HAP-1 (cell line): Measurements from ENCODE around the gene EPHB4.
"Not testable (repeated sequence)": the region's sequence is repeated elsewhere in the genome, so short reads cannot be mapped to it uniquely, and the experiment has no call there.

ENCODE experiments used
- DNase-seq, 2 experiments: peaks; one replicate each; pipeline ENCODE4 v3.0.0-alpha.2; 2016 to 2020; ENCODE audit warnings: low spot score in 2 of 2
- H3K27me3 ChIP-seq: fragments of 250-450 bp; sonication (Bioruptor Pico); 2 replicates; pipeline ENCODE4 v1.5.1; 2020; ENCODE audit warnings: low read depth, mild to moderate bottlenecking, moderate library complexity
- H3K36me3 ChIP-seq: fragments of 250-450 bp; sonication (Bioruptor Pico); replicated peaks from 2 replicates; pipeline ENCODE4 v1.5.1; 2020; ENCODE audit warnings: mild to moderate bottlenecking
- H3K4me1 ChIP-seq: fragments of 250-450 bp; sonication (Bioruptor Pico); 2 replicates; pipeline ENCODE4 v1.5.1; 2020; ENCODE audit warnings: mild to moderate bottlenecking
- H3K4me3 ChIP-seq: fragments of 250-450 bp; sonication (Bioruptor Pico); 2 replicates; pipeline ENCODE4 v1.5.1; 2020; ENCODE audit warnings: mild to moderate bottlenecking, moderate library complexity
- H3K9me3 ChIP-seq: fragments of 250-450 bp; sonication (Bioruptor Pico); 2 replicates; pipeline ENCODE4 v1.5.1; 2020; ENCODE audit warnings: mild to moderate bottlenecking, moderate library complexity
- in situ Hi-C: fragments of 300-500 bp; cut with MboI; formaldehyde crosslinking; loops from 3 replicates; pipeline ENCODE4 v1.14.3; 2020; ENCODE audit warnings: low sequenced_read_pairs, inconsistent platforms, mixed read lengths

The EPHB4 gene

GRCh38 chr7:100822236-100823139, 4.8 kb downstream of the EPHB4 start:
- peaks cover 6% of the 10 kb centered on the region; the same call in 1 of the 2 replicates for H3K4me1 ChIP-seq
- no peaks in the 10 kb centered on the region for H3K9me3 ChIP-seq
- peaks cover 61% of the 10 kb centered on the region for H3K36me3 ChIP-seq
- H3K4me3 ChIP-seq = no peak overlapping the region
- DNase-seq = no peak
- in situ Hi-C loops = no loop called here
- no peaks in the 10 kb centered on the region for H3K27me3 ChIP-seq

- DNase-seq = no peak
- no peaks in the 10 kb centered on the region for H3K4me1 ChIP-seq
- H3K4me3 ChIP-seq = no peak overlapping the region
- in situ Hi-C loops = no loop called here
- H3K27me3 ChIP-seq = no peaks in the 10 kb centered on the region
- no peaks in the 10 kb centered on the region for H3K9me3 ChIP-seq
- H3K36me3 ChIP-seq = peaks cover 78% of the 10 kb centered on the region
Measured at GRCh38 chr7:100819586-100819985, 7.7 kb downstream of the EPHB4 start.

GRCh38 chr7:100818825-100819224, 8.5 kb downstream of the EPHB4 start:
- in situ Hi-C loops = no loop called here

GRCh38 chr7:100818366-100818765, 9.0 kb downstream of the EPHB4 start:
- Histone ChIP-seq H3K9me3 (no peaks in the 10 kb centered on the region), H3K27me3 (no peaks in the 10 kb centered on the region), H3K36me3 (peaks cover 83% of the 10 kb centered on the region), H3K4me3 (no peak overlapping the region), H3K4me1 (no peaks in the 10 kb centered on the region)
- in situ Hi-C loops = no loop called here
- DNase-seq = no peak

More at GRCh38 chr7:100818825-100819224, 8.5 kb downstream of the EPHB4 start:
- Histone ChIP-seq H3K36me3 (peaks cover 83% of the 10 kb centered on the region), H3K4me3 (no peak overlapping the region), H3K9me3 (no peaks in the 10 kb centered on the region), H3K4me1 (no peaks in the 10 kb centered on the region), H3K27me3 (no peaks in the 10 kb centered on the region)
- no peak for DNase-seq

GRCh38 chr7:100817097-100817496, 10.2 kb downstream of the EPHB4 start:
- in situ Hi-C loops = no loop called here
- Histone ChIP-seq H3K4me3 (no peak overlapping the region), H3K9me3 (no peaks in the 10 kb centered on the region), H3K4me1 (no peaks in the 10 kb centered on the region), H3K36me3 (peaks cover 83% of the 10 kb centered on the region), H3K27me3 (no peaks in the 10 kb centered on the region)
- DNase-seq = no peak

- in situ Hi-C loops, H3K9me3 ChIP-seq, H3K4me1 ChIP-seq, H3K4me3 ChIP-seq, DNase-seq, H3K27me3 ChIP-seq: not testable (repeated sequence)
- peaks cover 80% of the 10 kb centered on the region for H3K36me3 ChIP-seq
Measured at GRCh38 chr7:100816515-100816914, 10.8 kb downstream of the EPHB4 start.

- H3K36me3 ChIP-seq = peaks cover 82% of the 10 kb centered on the region
Measured at GRCh38 chr7:100812729-100813128, 14.6 kb downstream of the EPHB4 start.

GRCh38 chr7:100811480-100811879, 15.8 kb downstream of the EPHB4 start:
- Histone ChIP-seq H3K4me3 (no peak overlapping the region), H3K9me3 (no peaks in the 10 kb centered on the region), H3K4me1 (no peaks in the 10 kb centered on the region), H3K27me3 (no peaks in the 10 kb centered on the region), H3K36me3 (peaks cover 76% of the 10 kb centered on the region)
- in situ Hi-C loops = no loop called here
- DNase-seq = no peak

More at GRCh38 chr7:100812729-100813128, 14.6 kb downstream of the EPHB4 start:
- DNase-seq = no peak
- Histone ChIP-seq H3K4me3 (no peak overlapping the region), H3K4me1 (no peaks in the 10 kb centered on the region), H3K27me3 (no peaks in the 10 kb centered on the region), H3K9me3 (no peaks in the 10 kb centered on the region)
- in situ Hi-C loops = no loop called here

- Histone ChIP-seq H3K9me3 (no peaks in the 10 kb centered on the region), H3K36me3 (peaks cover 81% of the 10 kb centered on the region), H3K27me3 (no peaks in the 10 kb centered on the region), H3K4me1 (no peaks in the 10 kb centered on the region), H3K4me3 (no peak overlapping the region)
- DNase-seq = no peak
- in situ Hi-C loops = no loop called here
Measured at GRCh38 chr7:100808354-100808875, 18.9 kb downstream of the EPHB4 start.

- in situ Hi-C loops, DNase-seq, H3K27me3 ChIP-seq, H3K9me3 ChIP-seq, H3K4me3 ChIP-seq, H3K4me1 ChIP-seq: not testable (repeated sequence)
- H3K36me3 ChIP-seq = peaks cover 75% of the 10 kb centered on the region
Measured at GRCh38 chr7:100806883-100807282, 20.4 kb downstream of the EPHB4 start.

- in situ Hi-C loops = no loop called here
- Histone ChIP-seq H3K9me3 (no peaks in the 10 kb centered on the region), H3K4me3 (no peak overlapping the region), H3K36me3 (peaks cover 72% of the 10 kb centered on the region), H3K4me1 (no peaks in the 10 kb centered on the region), H3K27me3 (no peaks in the 10 kb centered on the region)
- no peak for DNase-seq
Measured at GRCh38 chr7:100806276-100806675, 21.0 kb downstream of the EPHB4 start.

- peaks cover 58% of the 10 kb centered on the region for H3K36me3 ChIP-seq
Measured at GRCh38 chr7:100804681-100805431, 22.5 kb downstream of the EPHB4 start.

GRCh38 chr7:100803398-100804161, 23.7 kb downstream of the EPHB4 start:
- Histone ChIP-seq H3K4me1 (no peaks in the 10 kb centered on the region), H3K27me3 (no peaks in the 10 kb centered on the region), H3K4me3 (no peak overlapping the region), H3K9me3 (no peaks in the 10 kb centered on the region), H3K36me3 (peaks cover 45% of the 10 kb centered on the region)
- no peak for DNase-seq
- in situ Hi-C loops = no loop called here

More at GRCh38 chr7:100804681-100805431, 22.5 kb downstream of the EPHB4 start:
- no peaks in the 10 kb centered on the region for H3K9me3 ChIP-seq
- no peaks in the 10 kb centered on the region for H3K4me1 ChIP-seq
- in situ Hi-C loops = no loop called here
- DNase-seq = no peak
- H3K4me3 ChIP-seq = no peak overlapping the region
- no peaks in the 10 kb centered on the region for H3K27me3 ChIP-seq
